ENCODE results near the gene MLIP. TPM values are rescaled to one million over a fixed set of nuclear protein-coding genes. Genes with fewer than 3 reads are reported as not detected.

Gene MLIP
- total RNA-seq, 2 donors from 2014 or later, result not detected

DNA sequence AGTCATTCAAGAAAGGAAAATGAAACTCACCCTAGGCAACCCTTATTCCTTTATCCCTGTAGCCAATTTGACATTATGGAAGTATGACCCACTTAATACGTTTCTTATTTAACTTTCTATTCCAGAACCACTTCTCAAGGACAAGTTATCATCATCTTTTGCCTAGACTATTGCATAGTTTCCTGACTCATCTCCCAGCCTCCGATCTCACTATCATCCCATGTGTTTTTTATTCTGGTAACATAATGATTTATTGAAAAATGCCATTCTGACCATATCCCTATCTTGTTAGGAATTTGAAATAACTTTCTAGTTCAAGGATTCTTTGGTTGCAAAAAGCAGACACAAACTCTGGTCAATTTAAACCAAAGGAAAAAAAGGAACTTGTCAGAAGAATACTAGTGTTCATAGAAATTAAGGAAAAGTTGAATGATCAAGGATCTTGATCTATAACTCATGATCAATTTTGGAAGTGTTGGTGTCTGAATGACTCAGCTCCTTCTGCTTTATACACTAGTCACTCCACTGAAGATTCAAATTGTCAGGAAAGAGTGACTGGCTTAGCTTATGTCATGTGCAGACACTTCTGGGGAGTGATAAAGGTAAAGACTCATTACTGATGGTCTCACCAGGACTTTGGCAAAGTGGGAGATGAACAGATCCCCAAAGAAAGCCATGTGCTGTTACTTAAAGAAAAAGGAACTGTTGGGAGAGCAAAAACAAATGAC lies 188.5 kb downstream of the MLIP start:
- 78 to 89% methylated on average over 1 to 2 of the region's 2 CpGs for WGBS, 2 experiments (ENCODE audit: insufficient coverage in 1 of 2, insufficient read length in 1 of 2)
- Histone ChIP-seq H3K9ac (ENCODE audit: extremely low read depth, low read length, poor library complexity, severe bottlenecking) (no peak overlapping the region), H3K27me3 (ENCODE audit: control insufficient read depth, insufficient read depth, low read length, poor library complexity, severe bottlenecking) (no peaks in the 10 kb centered on the region), H3K36me3 (ENCODE audit: control insufficient read depth, insufficient read depth, low read length) (no peaks in the 10 kb centered on the region), H3K9me3 (ENCODE audit: control insufficient read depth, low read length) (no peaks in the 10 kb centered on the region), H3K27ac (ENCODE audit: low read depth, low read length) (no peak overlapping the region), H3K4me1 (ENCODE audit: control insufficient read depth, insufficient read depth, low read length) (peaks cover 8% of the 10 kb centered on the region), H3K4me3 (ENCODE audit: low read length) (no peak overlapping the region)
- H3K4me1 Mint-ChIP-seq, result no peaks in the 10 kb centered on the region
- peaks cover 1% of the 10 kb centered on the region for H3K9me3 Mint-ChIP-seq
- TF ChIP-seq CTCF (conservative IDR thresholded peaks at IDR 0.05), result no peak
- no peak overlapping the region for H3K27ac Mint-ChIP-seq
- H3K36me3 Mint-ChIP-seq (ENCODE audit: low read depth), result no peaks in the 10 kb centered on the region
- no peak overlapping the region for H3K4me3 Mint-ChIP-seq
- H3K27me3 Mint-ChIP-seq (ENCODE audit: insufficient read depth), result no peaks in the 10 kb centered on the region
- no peak for DNase-seq

DNA sequence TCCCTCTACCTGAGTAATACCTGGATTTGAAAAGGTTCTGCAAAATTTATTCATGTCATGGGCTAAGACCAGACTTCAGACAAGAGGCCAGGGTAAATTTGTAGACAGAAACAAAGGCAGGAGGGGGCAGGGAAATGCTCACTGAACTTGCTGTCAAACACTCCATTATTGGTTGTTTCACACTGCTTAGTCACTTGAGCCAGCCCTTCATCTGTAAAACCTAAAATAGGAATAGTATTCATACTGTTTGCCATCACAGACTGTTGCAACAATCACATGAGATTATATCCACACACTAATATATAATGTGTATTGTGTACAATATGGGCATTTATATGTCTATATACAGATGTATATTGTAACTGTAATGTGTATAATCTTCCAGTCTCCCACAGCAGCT lies 190.5 kb downstream of the MLIP start:
- Histone ChIP-seq H3K9me3 (ENCODE audit: control insufficient read depth, low read length) (no peaks in the 10 kb centered on the region), H3K4me3 (ENCODE audit: low read length) (no peak overlapping the region), H3K36me3 (ENCODE audit: control insufficient read depth, insufficient read depth, low read length) (no peaks in the 10 kb centered on the region), H3K27me3 (ENCODE audit: control insufficient read depth, insufficient read depth, low read length, poor library complexity, severe bottlenecking) (no peaks in the 10 kb centered on the region), H3K9ac (ENCODE audit: extremely low read depth, low read length, poor library complexity, severe bottlenecking) (no peak overlapping the region), H3K4me1 (ENCODE audit: control insufficient read depth, insufficient read depth, low read length) (peaks cover 8% of the 10 kb centered on the region), H3K27ac (ENCODE audit: low read depth, low read length) (no peak overlapping the region)
- no peak for DNase-seq
- Mint-ChIP-seq H3K9me3 (peaks cover 1% of the 10 kb centered on the region), H3K36me3 (ENCODE audit: low read depth) (no peaks in the 10 kb centered on the region), H3K27ac (no peak overlapping the region), H3K4me3 (no peak overlapping the region), H3K4me1 (no peaks in the 10 kb centered on the region), H3K27me3 (ENCODE audit: insufficient read depth) (no peaks in the 10 kb centered on the region)
- TF ChIP-seq CTCF (conservative IDR thresholded peaks at IDR 0.05), result no peak

DNA sequence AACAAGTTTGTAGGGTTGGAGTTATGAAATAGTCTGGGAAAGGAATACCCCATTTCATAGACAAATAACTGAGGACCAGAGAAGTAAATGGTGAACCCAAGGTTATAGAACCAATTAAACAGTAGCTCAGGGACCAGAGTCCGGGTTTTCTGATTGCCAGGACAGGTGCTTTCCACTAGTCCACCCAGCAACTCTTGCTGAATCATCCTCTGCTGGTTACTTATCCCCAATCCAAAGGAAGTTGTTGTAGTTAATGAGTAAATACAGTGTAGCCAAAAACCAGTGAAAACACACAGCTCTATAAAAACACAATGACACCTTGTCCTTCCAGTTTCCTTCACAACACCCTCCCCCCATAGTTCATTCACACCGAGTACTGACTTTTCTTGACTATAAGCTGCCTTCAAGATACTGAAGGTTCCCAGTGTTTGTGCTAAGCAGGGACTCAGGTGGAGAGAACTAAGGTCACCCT lies 196.2 kb downstream of the MLIP start:
- Histone ChIP-seq H3K4me3 (ENCODE audit: low read length) (no peak overlapping the region), H3K27ac (ENCODE audit: low read depth, low read length) (no peak overlapping the region), H3K27me3 (ENCODE audit: control insufficient read depth, insufficient read depth, low read length, poor library complexity, severe bottlenecking) (no peaks in the 10 kb centered on the region), H3K9ac (ENCODE audit: extremely low read depth, low read length, poor library complexity, severe bottlenecking) (no peak overlapping the region), H3K9me3 (ENCODE audit: control insufficient read depth, low read length) (no peaks in the 10 kb centered on the region), H3K36me3 (ENCODE audit: control insufficient read depth, insufficient read depth, low read length) (no peaks in the 10 kb centered on the region), H3K4me1 (ENCODE audit: control insufficient read depth, insufficient read depth, low read length) (peaks cover 8% of the 10 kb centered on the region)
- H3K27ac Mint-ChIP-seq, result no peak overlapping the region
- no peak for TF ChIP-seq CTCF (conservative IDR thresholded peaks at IDR 0.05)
- peaks cover 6% of the 10 kb centered on the region for H3K4me1 Mint-ChIP-seq
- no peak for DNase-seq
- H3K36me3 Mint-ChIP-seq (ENCODE audit: low read depth), result no peaks in the 10 kb centered on the region
- H3K4me3 Mint-ChIP-seq, result no peak overlapping the region
- no peaks in the 10 kb centered on the region for H3K9me3 Mint-ChIP-seq
- H3K27me3 Mint-ChIP-seq (ENCODE audit: insufficient read depth), result no peaks in the 10 kb centered on the region
- WGBS, 2 experiments (ENCODE audit: insufficient coverage in 1 of 2, insufficient read length in 1 of 2), result 90% methylated on average over 2 of the region's 2 CpGs; no CpG with 5 or more reads in 1 of the 2 experiments

All from endodermal cell (in vitro differentiated cells).